PFSK-1 (cell line): ENCODE measurements around the gene SPATS2L. TPM values are rescaled to one million over a fixed set of nuclear protein-coding genes. Genes with fewer than 3 reads are reported as not detected.

ENCODE experiments used
- FOXP2 ChIP-seq: optimal IDR thresholded peaks from 2 replicates; pipeline ENCODE3; 2011; ENCODE audit warnings: borderline replicate concordance, control low read depth, inconsistent platforms; ENCODE audit not compliant: insufficient read depth; ENCODE audit errors: extremely low read length, extremely low read depth
- POLR2AphosphoS5 ChIP-seq: IDR thresholded peaks from 2 replicates; pipeline ENCODE4 v1.6.1; 2012; ENCODE audit warnings: low read depth, mild to moderate bottlenecking, control low read depth, low read length, moderate library complexity
- SIN3A ChIP-seq: IDR thresholded peaks from 2 replicates; pipeline ENCODE4 v1.6.1; 2012; ENCODE audit warnings: mild to moderate bottlenecking, low read length, moderate library complexity, borderline replicate concordance; ENCODE audit not compliant: insufficient read depth
- TAF1 ChIP-seq: IDR thresholded peaks from 2 replicates; pipeline ENCODE4 v1.6.1; 2012; ENCODE audit warnings: low read length, control low read depth, borderline replicate concordance; ENCODE audit not compliant: insufficient read depth
- polyA plus RNA-seq: library from polyadenylated mRNA; unstranded; fragments of >200 nt; gene quantifications from one replicate; pipeline ENCODE4 v1.2.1, GENCODE V29; 2012; ENCODE audit warnings: low read depth, missing spikeins; ENCODE audit not compliant: insufficient read length
- TF ChIP-seq, protein P1 (sequence below), 2 experiments: IDR thresholded peaks; 2 replicates each; pipeline versions ENCODE4 v1.6.1 to v1.8.0; 2011 to 2012; ENCODE audit warnings: low read depth in 2 of 2, low read length in 2 of 2, control low read depth in 1 of 2, inconsistent platforms in 1 of 2, mild to moderate bottlenecking in 1 of 2, moderate library complexity in 1 of 2; ENCODE audit not compliant: insufficient read depth in 1 of 2

SPATS2L gene
- polyA plus RNA-seq = 58.2 TPM

- TF ChIP-seq FOXP2 (peak; percentile 44), SIN3A (0 out of 2 replicates have a peak, but pooled peaks have one; percentile 51), POLR2AphosphoS5 (peak; percentile 70; the same call in 1 of the 2 replicates), TAF1 (peak; percentile 33; the same call in 1 of the 2 replicates)
- TF ChIP-seq, protein P1, sequence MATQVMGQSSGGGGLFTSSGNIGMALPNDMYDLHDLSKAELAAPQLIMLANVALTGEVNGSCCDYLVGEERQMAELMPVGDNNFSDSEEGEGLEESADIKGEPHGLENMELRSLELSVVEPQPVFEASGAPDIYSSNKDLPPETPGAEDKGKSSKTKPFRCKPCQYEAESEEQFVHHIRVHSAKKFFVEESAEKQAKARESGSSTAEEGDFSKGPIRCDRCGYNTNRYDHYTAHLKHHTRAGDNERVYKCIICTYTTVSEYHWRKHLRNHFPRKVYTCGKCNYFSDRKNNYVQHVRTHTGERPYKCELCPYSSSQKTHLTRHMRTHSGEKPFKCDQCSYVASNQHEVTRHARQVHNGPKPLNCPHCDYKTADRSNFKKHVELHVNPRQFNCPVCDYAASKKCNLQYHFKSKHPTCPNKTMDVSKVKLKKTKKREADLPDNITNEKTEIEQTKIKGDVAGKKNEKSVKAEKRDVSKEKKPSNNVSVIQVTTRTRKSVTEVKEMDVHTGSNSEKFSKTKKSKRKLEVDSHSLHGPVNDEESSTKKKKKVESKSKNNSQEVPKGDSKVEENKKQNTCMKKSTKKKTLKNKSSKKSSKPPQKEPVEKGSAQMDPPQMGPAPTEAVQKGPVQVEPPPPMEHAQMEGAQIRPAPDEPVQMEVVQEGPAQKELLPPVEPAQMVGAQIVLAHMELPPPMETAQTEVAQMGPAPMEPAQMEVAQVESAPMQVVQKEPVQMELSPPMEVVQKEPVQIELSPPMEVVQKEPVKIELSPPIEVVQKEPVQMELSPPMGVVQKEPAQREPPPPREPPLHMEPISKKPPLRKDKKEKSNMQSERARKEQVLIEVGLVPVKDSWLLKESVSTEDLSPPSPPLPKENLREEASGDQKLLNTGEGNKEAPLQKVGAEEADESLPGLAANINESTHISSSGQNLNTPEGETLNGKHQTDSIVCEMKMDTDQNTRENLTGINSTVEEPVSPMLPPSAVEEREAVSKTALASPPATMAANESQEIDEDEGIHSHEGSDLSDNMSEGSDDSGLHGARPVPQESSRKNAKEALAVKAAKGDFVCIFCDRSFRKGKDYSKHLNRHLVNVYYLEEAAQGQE (IDR thresholded peaks at IDR 0.05; ENCODE audit: insufficient read depth in 1 of 2, low read depth in 2 of 2, low read length in 2 of 2) = 0 out of 4 replicates have a peak, but pooled peaks of 1 of the 2 experiments have one; percentile 3
These were observed at the start of gene SPATS2L for GRCh38 chr2:200306196-200306930. TSS of gene SPATS2L (plus strand) at chr2:200306693. CDS start at chr2:200389245, 82,552 bp downstream.

DNA sequence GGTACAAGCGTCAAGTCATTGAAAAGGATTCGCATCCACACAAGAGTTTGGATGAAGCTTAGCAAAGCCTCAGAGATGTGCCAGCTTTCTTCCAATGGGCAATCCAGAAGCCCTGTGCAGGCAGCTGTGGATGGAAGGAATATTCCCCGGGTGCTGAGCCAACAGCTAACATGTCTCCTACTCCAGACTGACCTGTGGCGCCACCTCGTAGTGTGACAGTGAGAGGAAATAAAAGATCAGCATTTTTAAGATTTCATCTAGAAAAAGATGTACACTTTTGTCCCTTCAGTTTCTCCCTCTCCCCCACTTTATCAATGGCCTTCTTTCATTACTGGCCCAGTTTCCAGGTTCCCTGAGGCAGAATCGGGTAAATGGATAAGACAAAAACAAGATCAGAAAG, 48.9 kb upstream of the SPATS2L start:
- TF ChIP-seq POLR2AphosphoS5 (no peak), FOXP2 (no peak), SIN3A (no peak), TAF1 (no peak)
- TF ChIP-seq, protein P1 (IDR thresholded peaks at IDR 0.05; ENCODE audit: insufficient read depth in 1 of 2, low read depth in 2 of 2, low read length in 2 of 2) = no peak

DNA sequence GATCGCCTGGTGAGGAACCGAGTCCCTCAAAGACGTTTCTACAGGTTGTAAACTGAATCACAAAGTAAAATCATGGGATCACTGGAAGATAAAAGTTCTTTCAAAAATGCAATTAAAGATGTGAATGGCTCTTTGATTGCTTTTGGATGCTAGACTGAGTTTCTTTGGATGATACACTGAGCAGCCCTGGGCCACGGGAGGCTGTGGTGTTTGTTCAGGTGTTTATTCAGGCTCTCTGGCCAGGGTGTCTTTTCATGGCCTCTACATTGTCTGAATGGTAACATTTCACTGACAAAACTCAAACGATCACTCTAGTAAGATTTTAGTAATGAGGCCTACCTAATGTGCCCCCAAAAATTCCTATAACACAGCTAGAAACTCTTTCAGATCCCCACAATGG, 48.4 kb upstream of the SPATS2L start:
- TF ChIP-seq POLR2AphosphoS5 = no peak
- no peak for TF ChIP-seq TAF1
- no peak for TF ChIP-seq SIN3A
- TF ChIP-seq, protein P1 (IDR thresholded peaks at IDR 0.05; ENCODE audit: insufficient read depth in 1 of 2, low read depth in 2 of 2, low read length in 2 of 2) = no peak
- no peak for TF ChIP-seq FOXP2

- TF ChIP-seq, protein P1 (IDR thresholded peaks at IDR 0.05; ENCODE audit: insufficient read depth in 1 of 2, low read depth in 2 of 2, low read length in 2 of 2) = no peak
- no peak for TF ChIP-seq SIN3A
- no peak for TF ChIP-seq TAF1
- no peak for TF ChIP-seq POLR2AphosphoS5
These were observed 47.5 kb upstream of the SPATS2L start for GRCh38 chr2:200258881-200259576.
